Fibroblast of lung (primary cell): Measurements from ENCODE around the gene ZDHHC22. TPM values are rescaled to one million over a fixed set of nuclear protein-coding genes. Genes with fewer than 3 reads are reported as not detected.

ENCODE experiments used
- DNase-seq, 2 donors: peaks; one replicate each; pipeline versions ENCODE4 v3.0.0 to v3.0.0-alpha.2; 2010; ENCODE audit warnings: low read depth in 2 of 2
- H2AFZ ChIP-seq: 2 replicates; pipeline ENCODE4 v1.5.1; 2012; ENCODE audit warnings: low read length, control low read depth, inconsistent platforms
- H3K27ac ChIP-seq: 2 replicates; pipeline ENCODE4 v1.5.1; 2011; ENCODE audit warnings: low read length, control low read depth; ENCODE audit not compliant: insufficient read depth
- H3K27me3 ChIP-seq: 2 replicates; pipeline ENCODE4 v1.5.1; 2011; ENCODE audit warnings: mild to moderate bottlenecking, low read length; ENCODE audit not compliant: control insufficient read depth, insufficient read depth
- H3K36me3 ChIP-seq: 2 replicates; pipeline ENCODE4 v1.5.1; 2011; ENCODE audit warnings: low read length; ENCODE audit not compliant: control insufficient read depth, insufficient read depth
- H3K4me1 ChIP-seq: 2 replicates; pipeline ENCODE4 v1.5.1; 2011; ENCODE audit warnings: low read length; ENCODE audit not compliant: control insufficient read depth, insufficient read depth; ENCODE audit errors: extremely low read depth
- H3K4me2 ChIP-seq: 2 replicates; pipeline ENCODE4 v1.5.1; 2011; ENCODE audit warnings: low read length, control low read depth; ENCODE audit not compliant: insufficient read depth; ENCODE audit errors: extremely low read depth
- H3K4me3 ChIP-seq, 4 experiments: fragments of 200-600 bp in 1 of 4; sonication (generic) in 1 of 4; replicated peaks in 1 of 4; 2 replicates each; pipeline ENCODE4 v1.5.1; 2011 to 2016; ENCODE audit warnings: low read length in 4 of 4, low read depth in 3 of 4, mild to moderate bottlenecking in 3 of 4, control low read depth in 2 of 4, inconsistent platforms in 1 of 4, mixed read lengths in 1 of 4; ENCODE audit not compliant: insufficient read depth in 1 of 4; ENCODE audit errors: control extremely low read depth in 1 of 4
- H3K79me2 ChIP-seq: 2 replicates; pipeline ENCODE4 v1.5.1; 2012; ENCODE audit warnings: mild to moderate bottlenecking, low read length, inconsistent platforms; ENCODE audit not compliant: control insufficient read depth, insufficient read depth
- H3K9ac ChIP-seq: 2 replicates; pipeline ENCODE4 v1.5.1; 2011; ENCODE audit warnings: mild to moderate bottlenecking, low read length, control low read depth; ENCODE audit not compliant: insufficient read depth
- H3K9me3 ChIP-seq: 2 replicates; pipeline ENCODE4 v1.5.1; 2012; ENCODE audit warnings: low read depth, low read length; ENCODE audit not compliant: control insufficient read depth, insufficient read depth
- H4K20me1 ChIP-seq: 2 replicates; pipeline ENCODE4 v1.5.1; 2011; ENCODE audit warnings: low read length; ENCODE audit not compliant: control insufficient read depth, insufficient read depth; ENCODE audit errors: extremely low read depth
- CTCF ChIP-seq, 2 donors: IDR thresholded peaks in 1 of 2; conservative IDR thresholded peaks in 1 of 2; 1 replicate in 1 of 2; 2 replicates in 1 of 2; pipeline ENCODE4 v1.5.1; 2011 to 2012; ENCODE audit warnings: low read length in 2 of 2, control low read depth in 1 of 2, inconsistent platforms in 1 of 2, low read depth in 1 of 2, mild to moderate bottlenecking in 1 of 2
- EZH2 ChIP-seq: IDR thresholded peaks from 2 replicates; pipeline ENCODE4 v1.5.1; 2012; ENCODE audit warnings: low read length, control low read depth, mild to moderate bottlenecking; ENCODE audit errors: missing control alignments
- polyA plus RNA-seq, 2 donors: library from polyadenylated mRNA; depleted of rRNA in 1 of 2; stranded (reverse) in 1 of 2; unstranded in 1 of 2; fragments of >200 nt; gene quantifications; 2 replicates each; pipeline ENCODE4 v1.2.1, GENCODE V29; 2011 to 2012; ENCODE audit warnings: missing spikeins in 1 of 2
- total RNA-seq: library from RNA; depleted of rRNA; stranded (reverse); fragments of >200 nt; gene quantifications from 2 replicates; pipeline ENCODE4 v1.2.1, GENCODE V29; 2014

The ZDHHC22 gene
- total and polyA plus RNA-seq, 2 donors (not counting 1 experiment from before 2014, with no cell fraction given) = not detected

GRCh38 chr14:77155083-77155482 lies 13.5 kb upstream of the ZDHHC22 start:
- DNase-seq = no peak
- Histone ChIP-seq H3K9me3 (no peaks in the 10 kb centered on the region), H3K36me3 (no peaks in the 10 kb centered on the region), H3K4me3 (no peak overlapping the region), H3K4me1 (peaks cover 3% of the 10 kb centered on the region), H2AFZ (no peak overlapping the region), H3K27me3 (no peaks in the 10 kb centered on the region), H3K79me2 (no peaks in the 10 kb centered on the region), H3K27ac (no peak overlapping the region), H4K20me1 (no peaks in the 10 kb centered on the region), H3K4me2 (no peak overlapping the region), H3K9ac (no peak overlapping the region)
- no peak for TF ChIP-seq EZH2
- no peak for TF ChIP-seq CTCF (conservative IDR thresholded peaks at IDR 0.05 in 1 of 2, IDR thresholded peaks at IDR 0.05 in 1 of 2; ENCODE audit: low read depth in 1 of 2, low read length in 2 of 2)

- no peak overlapping the region for H3K4me3 ChIP-seq
- no peaks in the 10 kb centered on the region for H3K9me3 ChIP-seq
- no peaks in the 10 kb centered on the region for H4K20me1 ChIP-seq
- no peak for DNase-seq
- H2AFZ ChIP-seq = no peak overlapping the region
- H3K4me2 ChIP-seq = no peak overlapping the region
- H3K4me1 ChIP-seq = peaks cover 3% of the 10 kb centered on the region
- no peak overlapping the region for H3K27ac ChIP-seq
- TF ChIP-seq EZH2 = no peak
- TF ChIP-seq CTCF (conservative IDR thresholded peaks at IDR 0.05 in 1 of 2, IDR thresholded peaks at IDR 0.05 in 1 of 2; ENCODE audit: low read depth in 1 of 2, low read length in 2 of 2) = no peak
- H3K9ac ChIP-seq = no peak overlapping the region
- H3K79me2 ChIP-seq = no peaks in the 10 kb centered on the region
- H3K36me3 ChIP-seq = no peaks in the 10 kb centered on the region
- no peaks in the 10 kb centered on the region for H3K27me3 ChIP-seq
Observed at GRCh38 chr14:77154421-77154820, 12.8 kb upstream of the ZDHHC22 start.

- Histone ChIP-seq H3K79me2 (no peaks in the 10 kb centered on the region), H3K9me3 (no peaks in the 10 kb centered on the region), H3K4me2 (no peak overlapping the region), H3K9ac (no peak overlapping the region), H3K4me3 (no peak overlapping the region), H4K20me1 (no peaks in the 10 kb centered on the region), H3K4me1 (peaks cover 3% of the 10 kb centered on the region), H3K36me3 (no peaks in the 10 kb centered on the region), H2AFZ (no peak overlapping the region), H3K27ac (no peak overlapping the region), H3K27me3 (no peaks in the 10 kb centered on the region)
- TF ChIP-seq EZH2 (no peak), CTCF (conservative IDR thresholded peaks at IDR 0.05 in 1 of 2, IDR thresholded peaks at IDR 0.05 in 1 of 2; ENCODE audit: low read depth in 1 of 2, low read length in 2 of 2) (no peak)
- no peak for DNase-seq
Observed at GRCh38 chr14:77153802-77154201, 12.2 kb upstream of the ZDHHC22 start.
